Measurements from ENCODE around the gene EHD2.
"Not testable (repeated sequence)": the region's sequence is repeated elsewhere in the genome, so short reads cannot be mapped to it uniquely, and the experiment has no call there.

EHD2 gene, protein sequence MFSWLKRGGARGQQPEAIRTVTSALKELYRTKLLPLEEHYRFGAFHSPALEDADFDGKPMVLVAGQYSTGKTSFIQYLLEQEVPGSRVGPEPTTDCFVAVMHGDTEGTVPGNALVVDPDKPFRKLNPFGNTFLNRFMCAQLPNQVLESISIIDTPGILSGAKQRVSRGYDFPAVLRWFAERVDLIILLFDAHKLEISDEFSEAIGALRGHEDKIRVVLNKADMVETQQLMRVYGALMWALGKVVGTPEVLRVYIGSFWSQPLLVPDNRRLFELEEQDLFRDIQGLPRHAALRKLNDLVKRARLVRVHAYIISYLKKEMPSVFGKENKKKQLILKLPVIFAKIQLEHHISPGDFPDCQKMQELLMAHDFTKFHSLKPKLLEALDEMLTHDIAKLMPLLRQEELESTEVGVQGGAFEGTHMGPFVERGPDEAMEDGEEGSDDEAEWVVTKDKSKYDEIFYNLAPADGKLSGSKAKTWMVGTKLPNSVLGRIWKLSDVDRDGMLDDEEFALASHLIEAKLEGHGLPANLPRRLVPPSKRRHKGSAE

GRCh38 chr19:47713046-47714021 is at the start of gene EHD2:
Gene EHD2, plus strand, starts transcription at chr19:47713422. Its CDS starts 3,191 bp downstream, at chr19:47716613.
- DNase-seq (ENCODE audit: low read depth in 2 of 2) = no peak

DNA sequence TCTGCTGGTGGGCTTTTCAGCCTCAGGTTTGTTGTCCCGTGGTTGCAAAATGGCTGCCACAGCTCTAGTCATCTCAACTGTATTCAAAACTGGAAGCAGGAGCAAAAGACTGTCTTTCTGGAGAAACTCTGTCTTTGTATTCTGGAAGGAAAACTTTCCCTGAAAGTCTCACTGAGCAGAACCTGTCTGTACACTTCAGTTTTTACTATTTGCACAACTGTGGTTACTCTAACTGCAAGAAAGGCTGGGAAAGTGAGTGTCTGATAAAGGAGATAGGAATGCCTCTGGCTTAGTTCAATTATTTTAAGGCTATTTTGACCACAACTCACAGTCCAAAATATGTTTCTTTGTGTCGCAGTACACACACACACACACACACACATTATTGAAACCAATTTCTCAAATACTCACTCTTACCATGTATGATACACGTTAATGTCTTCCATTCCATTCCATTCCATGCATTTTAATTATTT is 49.7 kb upstream of the EHD2 start:
- no peak for DNase-seq (ENCODE audit: low read depth in 2 of 2)

DNA sequence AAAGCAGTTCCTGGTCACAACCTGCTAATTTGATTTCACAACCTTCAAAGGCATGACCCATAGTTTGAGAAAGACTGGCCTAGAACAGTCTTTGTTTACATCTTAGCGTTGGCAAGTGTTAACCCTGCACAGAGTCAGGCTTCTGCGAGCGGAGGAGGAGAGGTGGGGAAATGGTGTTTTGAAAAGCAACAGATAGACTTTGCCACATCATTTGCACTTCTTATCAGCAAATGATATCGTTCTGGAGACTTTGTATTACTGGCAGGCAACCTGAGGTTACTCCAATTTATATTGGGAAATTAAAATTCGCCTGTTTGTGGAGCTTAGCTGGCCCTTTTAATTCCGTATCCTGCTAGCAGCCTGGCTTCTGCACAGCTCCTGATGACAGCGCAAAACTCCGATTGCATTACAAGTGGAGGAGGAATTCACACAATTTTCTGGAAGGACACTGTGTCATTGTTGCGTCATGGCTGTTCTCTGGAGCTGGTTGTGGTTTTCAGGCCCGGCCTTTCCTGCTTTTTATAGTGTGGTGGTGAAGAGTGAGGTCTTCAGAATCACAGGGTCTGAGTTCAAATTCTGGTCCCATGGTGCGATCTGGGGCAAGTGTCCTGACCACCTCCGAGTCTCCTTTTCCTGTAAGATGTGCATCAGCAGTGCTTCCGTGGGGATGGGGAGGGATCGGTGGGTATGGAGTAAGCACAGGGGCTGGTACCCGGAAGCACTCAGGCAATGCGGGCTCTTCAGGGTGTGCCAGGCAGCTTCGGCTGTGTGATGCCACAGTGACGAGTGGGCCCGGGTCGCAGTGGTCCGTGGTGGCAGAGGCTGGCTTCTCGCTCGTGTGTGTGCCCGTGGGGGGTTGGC is 49.1 kb upstream of the EHD2 start:
- no peak for DNase-seq (ENCODE audit: low read depth in 2 of 2)

- not testable (repeated sequence) for DNase-seq (ENCODE audit: low read depth in 2 of 2)
Measured at GRCh38 chr19:47668556-47668955, 44.7 kb upstream of the EHD2 start.

DNA sequence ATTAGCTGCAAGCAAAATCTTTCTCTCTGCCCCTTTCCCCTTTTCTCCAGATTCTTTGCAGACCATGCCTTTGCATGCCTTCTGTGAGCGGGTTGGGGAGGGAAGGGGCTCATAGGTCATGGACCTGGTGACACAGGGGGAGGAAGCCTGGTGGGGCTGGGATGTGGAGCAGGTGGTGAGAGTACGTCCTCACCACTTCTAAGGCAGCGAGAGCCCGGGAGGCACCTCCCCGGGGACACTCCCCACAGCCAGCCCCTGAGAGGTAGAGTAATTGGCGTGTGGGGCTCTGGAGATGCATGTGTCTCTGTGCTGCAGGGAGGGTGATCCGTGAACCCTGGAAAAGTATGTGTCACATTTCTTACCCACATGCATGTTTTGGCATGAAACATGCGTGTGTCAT is 42.5 kb upstream of the EHD2 start:
- DNase-seq (ENCODE audit: low read depth in 2 of 2) = no peak

- no peak for DNase-seq (ENCODE audit: low read depth in 2 of 2)
Measured at GRCh38 chr19:47671499-47671898, 41.7 kb upstream of the EHD2 start.

GRCh38 chr19:47673426-47673825 is 39.8 kb upstream of the EHD2 start:
- no peak for DNase-seq (ENCODE audit: low read depth in 2 of 2)

DNA sequence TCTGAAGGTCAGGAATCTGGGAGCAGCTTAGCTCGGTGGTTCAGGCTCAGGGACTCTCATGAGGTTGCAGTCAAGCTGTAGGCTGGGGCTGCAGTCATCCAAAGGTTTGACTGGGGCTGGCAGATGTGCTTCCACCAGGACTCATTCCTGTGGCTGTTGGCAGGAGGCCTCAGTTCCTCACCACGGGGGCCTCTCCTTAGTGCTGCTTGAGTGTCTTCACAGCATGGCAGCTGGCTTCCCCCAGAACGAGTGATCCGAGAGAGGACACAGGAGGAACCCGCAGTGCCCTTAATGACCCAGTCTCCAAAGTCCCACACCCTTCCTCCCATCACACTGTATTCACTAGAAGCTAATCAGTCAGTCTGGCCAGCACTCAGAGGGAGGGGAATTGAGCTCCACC is 38.7 kb upstream of the EHD2 start:
- no peak for DNase-seq (ENCODE audit: low read depth in 2 of 2)

DNA sequence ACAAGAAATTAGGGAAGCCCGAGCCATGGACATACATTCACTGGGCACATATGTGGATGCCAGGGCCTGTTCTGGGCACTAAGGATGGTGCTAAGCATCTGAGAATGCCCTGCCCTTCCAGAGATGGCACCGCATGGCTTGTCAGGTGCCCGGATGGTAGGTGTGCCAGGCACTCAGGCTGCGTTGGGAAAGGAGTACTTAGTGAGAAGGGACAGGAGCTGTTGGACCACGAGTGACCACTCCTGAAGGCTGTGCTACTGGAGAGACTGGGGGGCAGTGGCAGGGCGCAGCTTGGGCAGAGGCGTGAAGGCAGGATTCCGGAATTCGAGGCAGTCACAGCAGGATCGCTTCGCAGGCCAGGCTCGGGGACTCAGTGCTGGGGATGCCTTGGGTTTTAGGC is 38.0 kb upstream of the EHD2 start:
- DNase-seq (ENCODE audit: low read depth in 2 of 2) = no peak

GRCh38 chr19:47675859-47676258 is 37.4 kb upstream of the EHD2 start:
- no peak for DNase-seq (ENCODE audit: low read depth in 2 of 2)

DNA sequence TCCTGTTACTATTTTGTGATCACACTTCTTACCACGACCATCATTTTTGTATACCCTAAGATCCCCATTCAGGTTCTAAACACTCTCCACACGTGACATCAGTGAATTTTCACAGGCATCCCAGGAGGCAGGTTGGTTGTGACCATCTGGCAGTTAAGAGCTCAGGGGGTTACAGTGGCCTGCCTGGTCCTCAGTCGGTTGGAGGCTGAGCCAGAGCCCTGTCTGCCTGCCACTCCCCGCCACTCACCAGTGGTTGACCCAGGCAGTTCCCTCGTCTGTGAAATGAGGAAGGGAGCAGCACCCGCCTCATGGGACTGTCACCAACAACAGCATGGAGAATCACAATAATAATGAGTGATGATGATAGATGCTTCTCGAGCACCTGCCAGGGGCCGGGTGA is 36.4 kb upstream of the EHD2 start:
- no peak for DNase-seq (ENCODE audit: low read depth in 2 of 2)

DNA sequence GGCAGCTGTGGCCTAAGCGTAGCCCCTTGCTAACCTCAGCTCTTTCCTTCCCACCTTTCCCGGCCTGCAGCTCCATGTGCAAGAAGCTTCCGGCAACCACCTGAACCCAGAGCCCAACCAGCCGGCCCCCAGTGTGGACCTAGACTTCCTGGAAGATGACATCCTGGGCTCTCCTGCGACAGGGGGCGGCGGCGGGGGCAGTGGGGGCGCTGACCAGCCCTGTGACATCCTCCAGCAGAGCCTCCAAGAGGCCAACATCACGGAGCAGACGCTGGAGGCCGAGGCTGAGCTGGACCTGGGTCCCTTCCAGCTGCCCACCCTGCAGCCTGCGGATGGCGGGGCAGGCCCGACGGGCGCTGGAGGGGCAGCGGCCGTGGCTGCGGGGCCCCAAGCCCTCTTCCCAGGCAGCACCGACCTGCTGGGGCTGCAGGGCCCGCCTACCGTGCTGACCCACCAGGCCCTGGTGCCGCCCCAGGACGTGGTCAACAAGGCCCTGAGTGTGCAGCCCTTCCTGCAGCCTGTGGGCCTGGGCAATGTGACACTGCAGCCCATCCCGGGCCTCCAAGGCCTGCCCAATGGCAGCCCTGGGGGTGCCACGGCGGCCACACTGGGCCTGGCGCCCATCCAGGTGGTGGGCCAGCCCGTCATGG is 33.8 kb upstream of the EHD2 start:
- DNase-seq (ENCODE audit: low read depth in 2 of 2) = no peak

DNA sequence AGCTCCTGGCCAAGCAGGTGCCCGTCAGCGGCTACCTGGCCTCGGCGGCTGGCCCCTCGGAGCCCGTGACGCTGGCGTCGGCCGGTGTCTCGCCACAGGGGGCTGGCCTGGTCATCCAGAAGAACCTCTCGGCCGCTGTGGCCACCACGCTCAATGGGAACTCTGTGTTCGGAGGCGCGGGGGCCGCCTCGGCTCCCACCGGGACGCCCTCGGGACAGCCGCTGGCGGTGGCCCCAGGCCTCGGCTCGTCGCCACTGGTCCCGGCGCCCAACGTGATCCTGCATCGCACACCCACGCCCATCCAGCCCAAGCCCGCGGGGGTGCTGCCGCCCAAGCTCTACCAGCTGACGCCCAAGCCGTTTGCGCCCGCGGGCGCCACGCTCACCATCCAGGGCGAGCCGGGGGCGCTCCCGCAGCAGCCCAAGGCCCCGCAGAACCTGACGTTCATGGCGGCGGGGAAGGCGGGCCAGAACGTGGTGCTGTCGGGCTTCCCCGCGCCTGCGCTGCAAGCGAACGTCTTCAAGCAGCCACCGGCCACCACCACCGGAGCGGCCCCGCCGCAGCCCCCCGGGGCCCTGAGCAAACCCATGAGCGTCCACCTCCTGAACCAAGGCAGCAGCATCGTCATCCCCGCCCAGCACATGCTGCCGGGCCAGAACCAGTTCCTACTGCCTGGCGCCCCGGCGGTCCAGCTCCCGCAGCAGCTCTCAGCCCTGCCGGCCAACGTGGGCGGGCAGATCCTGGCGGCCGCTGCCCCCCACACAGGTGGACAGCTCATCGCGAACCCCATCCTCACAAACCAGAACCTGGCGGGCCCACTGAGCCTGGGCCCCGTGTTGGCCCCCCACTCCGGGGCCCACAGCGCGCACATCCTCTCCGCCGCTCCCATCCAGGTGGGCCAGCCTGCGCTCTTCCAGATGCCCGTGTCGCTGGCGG is 33.0 kb upstream of the EHD2 start:
- no peak for DNase-seq (ENCODE audit: low read depth in 2 of 2)

DNA sequence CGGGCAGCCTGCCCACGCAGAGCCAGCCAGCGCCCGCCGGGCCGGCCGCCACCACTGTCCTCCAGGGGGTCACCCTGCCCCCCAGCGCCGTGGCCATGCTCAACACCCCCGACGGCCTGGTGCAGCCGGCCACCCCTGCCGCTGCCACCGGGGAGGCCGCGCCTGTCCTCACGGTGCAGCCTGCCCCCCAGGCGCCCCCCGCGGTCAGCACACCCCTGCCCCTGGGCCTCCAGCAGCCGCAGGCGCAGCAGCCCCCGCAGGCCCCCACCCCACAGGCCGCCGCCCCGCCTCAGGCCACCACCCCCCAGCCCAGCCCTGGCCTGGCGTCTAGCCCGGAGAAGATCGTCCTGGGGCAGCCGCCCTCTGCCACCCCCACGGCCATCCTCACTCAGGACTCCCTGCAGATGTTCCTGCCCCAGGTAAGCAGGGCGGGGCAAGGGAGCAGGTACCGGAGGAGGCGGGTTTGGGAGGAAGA is 32.3 kb upstream of the EHD2 start:
- DNase-seq (ENCODE audit: low read depth in 2 of 2) = no peak

- DNase-seq (ENCODE audit: low read depth in 2 of 2) = no peak
Measured at GRCh38 chr19:47681388-47681787, 31.8 kb upstream of the EHD2 start.

DNA sequence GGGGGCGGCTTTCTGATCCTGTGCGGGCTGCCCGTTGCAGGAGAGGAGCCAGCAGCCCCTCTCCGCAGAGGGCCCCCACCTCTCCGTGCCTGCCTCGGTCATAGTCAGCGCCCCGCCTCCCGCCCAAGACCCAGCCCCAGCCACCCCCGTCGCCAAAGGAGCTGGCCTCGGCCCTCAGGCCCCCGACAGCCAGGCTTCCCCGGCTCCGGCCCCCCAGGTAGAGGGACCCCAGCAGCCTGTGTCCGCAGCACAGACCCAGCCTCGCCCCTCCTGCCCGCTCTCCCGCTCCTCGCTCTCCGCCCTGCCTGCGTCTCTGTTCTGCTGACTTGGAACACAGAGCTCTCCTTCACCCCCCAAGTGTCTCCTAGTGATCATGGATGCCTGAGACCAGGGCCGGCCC is 31.3 kb upstream of the EHD2 start:
- no peak for DNase-seq (ENCODE audit: low read depth in 2 of 2)

GRCh38 chr19:47682939-47683338 is 30.3 kb upstream of the EHD2 start:
- no peak for DNase-seq (ENCODE audit: low read depth in 2 of 2)

- no peak for DNase-seq (ENCODE audit: low read depth in 2 of 2)
Measured at GRCh38 chr19:47686679-47687450, 26.4 kb upstream of the EHD2 start.

GRCh38 chr19:47687906-47688305 is 25.3 kb upstream of the EHD2 start:
- no peak for DNase-seq (ENCODE audit: low read depth in 2 of 2)

All from stimulated activated CD8-positive, alpha-beta memory T cell treated with anti-CD3 and anti-CD28 coated beads, Interleukin-7, amount 100 ng/mL, for 1 hour (primary cell).